ENCODE data around the gene TMEM59L.

DNA sequence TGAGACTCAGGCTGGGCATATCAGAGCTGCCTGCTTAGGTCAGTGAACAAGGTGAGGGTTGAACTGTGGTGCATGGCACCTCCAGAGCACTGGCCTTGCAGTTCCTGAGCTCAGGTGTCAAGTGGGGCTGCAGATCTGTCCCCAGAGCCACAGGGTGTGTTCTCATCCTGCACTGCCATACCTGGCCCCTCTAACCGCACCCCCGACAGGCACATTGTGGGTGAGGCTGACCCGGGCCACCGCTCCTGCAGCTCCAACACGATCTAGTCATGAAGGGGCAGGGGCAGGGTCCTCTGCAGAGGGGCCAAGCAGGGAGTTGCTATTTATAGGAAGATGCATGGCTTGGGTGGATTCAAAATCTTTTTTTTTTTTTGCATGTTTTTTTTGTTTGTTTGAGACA, 54.1 kb downstream of the TMEM59L start:
- TF ChIP-seq CTCF (IDR thresholded peaks at IDR 0.05) (no peak), POLR2A (IDR thresholded peaks at IDR 0.05) (no peak)

Measured in body of pancreas (tissue), 4 donors.